Astrocyte (in vitro differentiated cells and primary cell): ENCODE data around the gene VLDLR. TPM values are rescaled to one million over a fixed set of nuclear protein-coding genes. Genes with fewer than 3 reads are reported as not detected.

ENCODE experiments used
- DNase-seq: peaks from one replicate; pipeline ENCODE4 v3.0.0-alpha.2; 2010; ENCODE audit warnings: low read depth
- FAIRE-seq: peaks from 2 replicates; lab custom pipeline; 2011; peaks lifted over from hg19 to GRCh38; lab: Jason Lieb, UNC
- H2AFZ ChIP-seq: 2 replicates; pipeline ENCODE4 v1.6.0; 2012; ENCODE audit warnings: low read depth, low read length, inconsistent platforms
- H3K27ac ChIP-seq: 2 replicates; pipeline ENCODE4 v1.5.1; 2011; ENCODE audit warnings: low read depth, low read length, inconsistent platforms
- H3K27me3 ChIP-seq: 2 replicates; pipeline ENCODE4 v1.6.0; 2011; ENCODE audit warnings: low read length, inconsistent platforms; ENCODE audit not compliant: insufficient read depth
- H3K36me3 ChIP-seq: 2 replicates; pipeline ENCODE4 v1.5.1; 2011; ENCODE audit warnings: low read length, inconsistent platforms; ENCODE audit not compliant: insufficient read depth
- H3K4me1 ChIP-seq: 2 replicates; pipeline ENCODE4 v1.5.1; 2011; ENCODE audit warnings: low read length, inconsistent platforms; ENCODE audit not compliant: insufficient read depth
- H3K4me2 ChIP-seq: 2 replicates; pipeline ENCODE4 v1.6.0; 2012; ENCODE audit warnings: low read length, inconsistent platforms
- H3K4me3 ChIP-seq: 2 replicates; pipeline ENCODE4 v1.5.1; 2011; ENCODE audit warnings: low read depth, mild to moderate bottlenecking, low read length, inconsistent platforms; ENCODE audit not compliant: insufficient read depth
- H3K79me2 ChIP-seq: 2 replicates; pipeline ENCODE4 v1.6.0; 2012; ENCODE audit warnings: mild to moderate bottlenecking, low read length, inconsistent platforms; ENCODE audit not compliant: insufficient read depth
- H3K9ac ChIP-seq: 2 replicates; pipeline ENCODE4 v1.6.0; 2012; ENCODE audit warnings: mild to moderate bottlenecking, low read length, inconsistent platforms
- H3K9me3 ChIP-seq: 2 replicates; pipeline ENCODE4 v1.5.1; 2012; ENCODE audit warnings: low read depth, mild to moderate bottlenecking, low read length, inconsistent platforms; ENCODE audit not compliant: insufficient read depth
- H4K20me1 ChIP-seq: 2 replicates; pipeline ENCODE4 v1.6.0; 2012; ENCODE audit warnings: low read length, inconsistent platforms; ENCODE audit not compliant: insufficient read depth
- H3K27ac Mint-ChIP-seq: one replicate; pipeline ENCODE4 v1.8.0; 2021; ENCODE audit warnings: mild to moderate bottlenecking, mixed read lengths; ENCODE audit not compliant: unreplicated experiment
- H3K27me3 Mint-ChIP-seq: one replicate; pipeline ENCODE4 v1.8.0; 2021; ENCODE audit warnings: low read depth, mixed read lengths; ENCODE audit not compliant: unreplicated experiment
- H3K36me3 Mint-ChIP-seq: one replicate; pipeline ENCODE4 v1.8.0; 2021; ENCODE audit warnings: low read depth, mixed read lengths; ENCODE audit not compliant: unreplicated experiment
- H3K4me1 Mint-ChIP-seq: one replicate; pipeline ENCODE4 v1.8.0; 2021; ENCODE audit warnings: low read depth, mixed read lengths; ENCODE audit not compliant: unreplicated experiment
- H3K4me3 Mint-ChIP-seq: one replicate; pipeline ENCODE4 v1.8.0; 2021; ENCODE audit warnings: mild to moderate bottlenecking, moderate library complexity, mixed read lengths; ENCODE audit not compliant: unreplicated experiment
- H3K9me3 Mint-ChIP-seq: one replicate; pipeline ENCODE4 v1.8.0; 2021; ENCODE audit warnings: mild to moderate bottlenecking, mixed read lengths; ENCODE audit not compliant: unreplicated experiment
- CTCF ChIP-seq: IDR thresholded peaks from 2 replicates; pipeline ENCODE4 v1.5.1; 2011; ENCODE audit warnings: low read depth, mild to moderate bottlenecking, inconsistent platforms, low read length, moderate library complexity; ENCODE audit not compliant: insufficient read depth
- EZH2 ChIP-seq: IDR thresholded peaks from 2 replicates; pipeline ENCODE4 v1.6.1; 2012; ENCODE audit warnings: mild to moderate bottlenecking, low read length, inconsistent platforms; ENCODE audit not compliant: insufficient read depth
- total RNA-seq: library from RNA; stranded (reverse); gene quantifications from 2 replicates; pipeline ENCODE4 v1.2.1, GENCODE V29; 2021

VLDLR gene
- total RNA-seq, 1 donor from 2014 or later: 63.2 TPM

DNA sequence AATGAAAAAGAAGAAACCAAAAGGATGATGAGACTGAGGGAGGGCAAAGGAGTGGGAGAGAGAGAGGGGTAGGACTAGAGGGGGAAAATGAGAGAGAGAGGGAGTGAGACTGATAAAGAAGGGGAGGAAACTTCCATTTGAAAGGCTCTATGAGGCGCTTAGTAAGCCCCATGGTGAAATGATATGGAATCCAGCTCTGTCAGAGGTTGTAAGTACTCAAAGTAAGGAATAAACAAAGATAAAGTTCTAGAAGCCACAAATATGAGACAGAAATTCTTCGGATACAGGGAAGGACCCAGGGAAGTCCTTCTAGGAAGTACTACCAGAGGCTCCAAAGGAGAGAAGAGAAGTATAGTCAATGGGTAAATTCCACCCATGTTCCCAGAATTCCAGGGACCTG is 21.7 kb upstream of the VLDLR start:
- H3K27me3 Mint-ChIP-seq: no peaks in the 10 kb centered on the region
- no peak for TF ChIP-seq CTCF
- TF ChIP-seq EZH2: no peak
- Histone ChIP-seq H3K4me3 (no peak overlapping the region), H3K27ac (no peak overlapping the region), H4K20me1 (no peaks in the 10 kb centered on the region), H3K36me3 (no peaks in the 10 kb centered on the region), H3K9ac (no peak overlapping the region), H3K4me2 (no peak overlapping the region), H2AFZ (no peak overlapping the region), H3K79me2 (no peaks in the 10 kb centered on the region), H3K9me3 (no peaks in the 10 kb centered on the region), H3K4me1 (no peaks in the 10 kb centered on the region), H3K27me3 (no peaks in the 10 kb centered on the region)
- peaks cover 17% of the 10 kb centered on the region for H3K4me1 Mint-ChIP-seq
- H3K9me3 Mint-ChIP-seq: peaks cover 2% of the 10 kb centered on the region
- H3K27ac Mint-ChIP-seq: no peak overlapping the region
- DNase-seq (peak; percentile 18), FAIRE-seq (no peak)
- no peaks in the 10 kb centered on the region for H3K36me3 Mint-ChIP-seq
- H3K4me3 Mint-ChIP-seq: peak overlapping the region; percentile 36

GRCh38 chr9:2600307-2600706 is 21.3 kb upstream of the VLDLR start:
- Mint-ChIP-seq H3K36me3 (no peaks in the 10 kb centered on the region), H3K4me1 (peaks cover 17% of the 10 kb centered on the region), H3K4me3 (no peak overlapping the region), H3K27ac (no peak overlapping the region), H3K9me3 (peaks cover 2% of the 10 kb centered on the region), H3K27me3 (no peaks in the 10 kb centered on the region)
- Histone ChIP-seq H4K20me1 (no peaks in the 10 kb centered on the region), H3K4me3 (no peak overlapping the region), H3K27me3 (no peaks in the 10 kb centered on the region), H3K36me3 (no peaks in the 10 kb centered on the region), H3K27ac (no peak overlapping the region), H3K79me2 (no peaks in the 10 kb centered on the region), H3K4me2 (no peak overlapping the region), H3K9me3 (no peaks in the 10 kb centered on the region), H3K9ac (no peak overlapping the region), H3K4me1 (no peaks in the 10 kb centered on the region), H2AFZ (no peak overlapping the region)
- FAIRE-seq: no peak
- no peak for DNase-seq
- no peak for TF ChIP-seq CTCF
- no peak for TF ChIP-seq EZH2

DNA sequence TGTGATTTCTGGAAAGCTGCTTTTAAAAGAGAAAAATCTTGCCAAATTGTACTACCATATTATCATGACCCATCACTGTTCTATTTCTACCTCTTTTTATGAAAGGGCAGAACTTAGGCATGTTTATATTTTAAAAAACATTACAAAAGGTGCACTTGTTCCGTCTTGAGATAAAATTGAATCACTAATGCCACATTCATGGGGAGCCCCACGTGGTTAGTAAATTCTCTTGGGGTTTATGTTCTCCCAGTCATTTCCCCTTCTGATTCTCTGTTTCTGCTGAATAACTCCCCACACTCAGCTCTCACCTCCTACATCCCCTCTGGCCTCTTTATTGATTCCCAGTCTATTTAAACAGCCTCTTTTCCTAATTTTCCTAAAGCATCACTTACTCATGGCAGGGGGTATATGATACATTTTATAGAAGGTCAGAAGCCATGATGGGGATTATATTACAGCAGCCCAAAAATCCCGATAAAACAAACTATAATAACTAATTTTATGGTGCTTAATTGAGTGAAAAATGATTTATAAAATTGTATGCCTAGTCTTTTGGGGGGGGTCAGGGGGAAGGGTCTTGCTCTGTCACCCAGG is 19.7 kb upstream of the VLDLR start:
- no peak for DNase-seq
- Histone ChIP-seq H3K9me3 (no peaks in the 10 kb centered on the region), H2AFZ (no peak overlapping the region), H3K79me2 (no peaks in the 10 kb centered on the region), H3K36me3 (no peaks in the 10 kb centered on the region), H3K4me2 (no peak overlapping the region), H3K4me1 (no peaks in the 10 kb centered on the region), H3K27ac (no peak overlapping the region), H3K27me3 (no peaks in the 10 kb centered on the region), H3K9ac (no peak overlapping the region), H4K20me1 (no peaks in the 10 kb centered on the region), H3K4me3 (no peak overlapping the region)
- no peaks in the 10 kb centered on the region for H3K36me3 Mint-ChIP-seq
- no peak for TF ChIP-seq EZH2
- TF ChIP-seq CTCF: no peak
- H3K27ac Mint-ChIP-seq: no peak overlapping the region
- peaks cover 2% of the 10 kb centered on the region for H3K9me3 Mint-ChIP-seq
- H3K4me1 Mint-ChIP-seq: peaks cover 17% of the 10 kb centered on the region
- no peaks in the 10 kb centered on the region for H3K27me3 Mint-ChIP-seq
- H3K4me3 Mint-ChIP-seq: no peak overlapping the region
- no peak for FAIRE-seq
